ENCODE data around the gene ZBTB20. TPM values are rescaled to one million over a fixed set of nuclear protein-coding genes. Genes with fewer than 3 reads are reported as not detected.
"Not testable (repeated sequence)": the region's sequence is repeated elsewhere in the genome, so short reads cannot be mapped to it uniquely, and the experiment has no call there.

The ZBTB20 gene
- total RNA-seq, 1 donor from 2014 or later: 28.5 TPM

DNA sequence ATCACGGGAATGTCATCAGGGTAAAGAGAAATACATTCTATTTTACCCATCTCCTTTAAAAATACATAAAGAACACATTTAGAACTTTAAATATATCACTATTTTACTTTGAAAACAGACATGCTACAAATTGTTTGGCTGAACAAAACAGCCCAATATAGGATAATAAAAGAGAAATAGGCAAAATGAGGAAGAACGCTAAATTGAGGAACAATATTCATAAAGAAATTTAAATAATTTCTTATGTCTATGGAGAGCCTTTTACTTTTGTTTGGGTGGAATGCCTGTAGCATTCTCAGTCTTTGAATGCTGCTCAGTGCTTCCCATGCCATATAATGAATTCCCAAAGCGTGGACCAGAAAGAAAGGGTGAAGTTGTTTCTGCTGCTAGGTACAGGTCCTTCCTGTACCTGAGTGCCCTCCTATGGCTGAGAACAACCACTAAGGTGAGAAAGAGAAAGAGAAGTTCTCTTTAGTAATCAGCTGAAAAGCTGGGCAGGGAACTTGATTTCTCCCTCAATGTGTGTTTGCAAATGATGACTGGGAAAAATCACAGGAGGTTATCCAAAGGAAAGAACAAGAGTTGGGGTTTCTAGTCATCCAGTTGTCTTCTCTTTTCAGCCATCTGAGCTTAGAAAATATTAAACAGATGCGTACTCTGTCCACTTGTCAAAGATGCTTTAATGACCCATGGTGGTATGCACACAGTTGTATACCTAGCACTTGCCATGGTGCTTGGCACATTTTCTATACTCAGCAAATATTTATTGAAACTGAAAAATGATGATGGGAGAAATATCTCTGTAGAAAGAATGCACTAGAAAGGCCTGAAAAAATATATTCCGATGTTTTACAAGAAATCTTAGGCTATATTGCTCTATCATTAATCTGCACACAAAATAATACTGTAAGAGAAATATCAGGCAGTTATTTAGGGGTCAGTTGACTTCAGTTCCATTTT is 448.7 kb downstream of the ZBTB20 start:
- DNase-seq (ENCODE audit: extremely low read depth, low read depth, low spot score): no peak

DNA sequence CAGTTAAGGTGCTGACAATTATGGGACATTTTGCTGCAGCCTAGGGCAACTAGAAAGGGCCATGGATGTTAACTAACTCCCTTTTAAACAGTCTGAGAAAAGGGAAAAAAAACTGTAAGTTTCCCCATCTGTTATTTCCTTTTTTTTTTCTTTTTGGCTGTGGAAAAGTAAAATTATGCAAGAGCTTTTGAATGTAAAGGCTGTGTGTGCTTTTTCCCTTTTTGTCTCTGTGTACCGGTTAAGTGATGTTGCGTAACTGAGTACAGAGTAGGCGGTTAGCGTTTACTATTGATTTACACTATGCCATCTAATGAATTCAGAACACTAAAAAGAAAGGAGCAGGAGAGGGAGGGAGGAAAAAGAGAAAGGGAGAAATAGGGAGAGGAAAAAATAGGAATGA is 449.7 kb downstream of the ZBTB20 start:
- no peak for DNase-seq (ENCODE audit: extremely low read depth, low read depth, low spot score)

DNA sequence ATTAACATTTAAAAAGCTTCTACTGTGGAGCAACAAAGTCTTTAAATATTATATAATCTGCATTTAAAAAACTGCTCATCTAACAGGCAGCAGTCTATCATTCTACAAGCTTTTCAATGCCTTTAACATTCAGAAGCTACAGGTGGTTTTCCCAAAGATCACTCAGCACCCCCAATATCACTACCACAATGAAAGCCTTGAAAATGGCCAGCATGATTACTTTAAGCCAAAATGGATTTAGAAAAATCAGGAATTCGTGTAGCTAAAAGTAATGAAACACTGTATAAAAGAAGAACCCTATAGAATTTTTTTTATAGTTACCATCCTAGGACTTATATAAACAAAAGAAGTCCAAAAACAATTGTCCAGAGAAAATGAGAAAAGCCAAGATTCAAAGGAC is 452.8 kb downstream of the ZBTB20 start:
- DNase-seq (ENCODE audit: extremely low read depth, low read depth, low spot score): no peak

DNA sequence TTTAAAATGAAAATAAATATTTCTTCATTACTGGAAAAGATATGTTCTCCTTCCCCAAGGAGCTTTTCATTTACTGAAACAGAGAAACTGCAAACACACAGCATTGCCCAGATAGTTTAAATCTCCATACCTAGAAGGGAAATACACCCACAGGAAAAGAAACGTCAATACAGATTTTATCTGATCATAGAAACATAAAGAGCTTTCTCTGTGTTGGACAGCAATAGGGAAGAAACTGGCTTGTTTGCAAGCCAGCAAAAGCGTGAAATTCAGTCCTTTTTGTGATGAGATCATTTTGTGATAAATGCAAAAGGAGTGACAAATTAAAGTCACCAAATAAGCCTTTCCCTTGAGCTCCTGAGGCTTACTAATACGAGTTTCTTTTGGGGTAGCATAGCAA is 455.2 kb downstream of the ZBTB20 start:
- DNase-seq (ENCODE audit: extremely low read depth, low read depth, low spot score): no peak

DNA sequence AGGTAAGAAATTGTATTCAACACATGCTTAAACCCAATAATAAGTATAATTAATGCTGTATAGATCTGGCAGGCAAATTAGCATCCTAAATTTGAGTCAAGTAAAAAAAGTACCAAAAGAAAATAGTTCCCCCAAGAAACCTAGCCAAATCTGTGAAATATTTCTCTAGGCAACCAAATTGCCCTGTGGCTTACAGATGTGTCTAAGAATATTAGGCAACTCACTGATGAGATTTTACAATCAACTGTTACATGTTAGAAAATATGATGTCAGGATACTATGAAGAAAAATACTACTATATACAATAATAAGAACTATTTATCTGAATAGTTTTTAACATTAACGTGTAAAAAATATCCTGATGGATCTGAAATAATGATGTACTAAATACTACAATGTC is 456.2 kb downstream of the ZBTB20 start:
- no peak for DNase-seq (ENCODE audit: extremely low read depth, low read depth, low spot score)

DNA sequence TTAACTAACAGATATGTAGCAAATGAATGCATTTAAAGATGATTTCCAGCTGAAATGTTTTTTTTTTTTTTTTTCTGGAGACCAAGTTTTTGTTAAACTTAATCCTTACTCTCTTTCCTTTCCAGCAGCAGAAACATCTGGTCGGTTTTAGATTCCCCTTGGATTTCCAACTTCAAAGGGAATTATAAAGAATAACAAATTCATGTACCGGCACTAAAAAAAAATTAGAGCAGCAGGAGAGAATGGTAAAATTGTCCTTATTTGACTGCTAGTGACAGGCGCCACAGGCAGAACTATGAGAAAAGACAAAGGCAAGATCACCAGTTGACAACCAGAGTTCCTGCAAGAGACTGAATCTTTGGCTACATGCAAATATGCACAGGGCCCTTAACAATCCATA is 459.9 kb downstream of the ZBTB20 start:
- DNase-seq (ENCODE audit: extremely low read depth, low read depth, low spot score): no peak

DNA sequence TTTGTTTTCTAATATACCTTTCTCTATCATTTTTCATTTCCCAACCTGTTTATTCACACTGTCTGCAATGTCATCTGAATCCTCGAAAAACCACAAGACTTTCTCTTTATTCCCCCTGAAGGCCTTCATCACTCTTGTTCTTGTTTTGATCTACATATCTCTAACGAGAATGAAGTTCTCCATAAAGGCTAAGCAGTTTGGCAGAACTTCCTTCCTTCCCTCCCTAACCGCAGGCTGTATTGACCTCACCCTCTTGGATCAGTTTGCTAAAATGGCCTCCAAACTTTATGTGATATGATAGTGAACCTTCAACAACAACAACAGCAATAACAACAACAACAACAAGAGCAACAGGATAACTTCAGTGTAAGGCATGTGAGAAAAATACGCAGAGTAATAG is 460.5 kb downstream of the ZBTB20 start:
- no peak for DNase-seq (ENCODE audit: extremely low read depth, low read depth, low spot score)

DNA sequence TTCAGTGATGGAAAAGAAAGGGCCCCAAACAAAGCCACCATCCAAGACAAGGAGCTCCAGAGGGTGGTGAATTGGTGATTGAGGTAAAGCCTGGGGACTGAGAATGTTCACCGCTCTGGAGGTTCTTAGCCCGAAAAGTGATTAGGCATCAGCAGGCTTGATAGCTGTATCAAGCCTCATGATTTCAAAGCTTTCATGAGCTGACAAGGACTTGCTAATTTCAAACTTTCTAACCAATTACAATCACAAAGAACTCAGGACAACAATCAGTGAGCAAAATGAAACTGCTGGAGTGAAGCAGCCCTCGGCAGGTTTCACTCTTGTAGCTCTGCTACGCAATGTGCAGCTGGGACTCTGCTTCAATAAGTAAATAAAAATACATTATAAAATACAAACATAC is 461.9 kb downstream of the ZBTB20 start:
- no peak for DNase-seq (ENCODE audit: extremely low read depth, low read depth, low spot score)

DNA sequence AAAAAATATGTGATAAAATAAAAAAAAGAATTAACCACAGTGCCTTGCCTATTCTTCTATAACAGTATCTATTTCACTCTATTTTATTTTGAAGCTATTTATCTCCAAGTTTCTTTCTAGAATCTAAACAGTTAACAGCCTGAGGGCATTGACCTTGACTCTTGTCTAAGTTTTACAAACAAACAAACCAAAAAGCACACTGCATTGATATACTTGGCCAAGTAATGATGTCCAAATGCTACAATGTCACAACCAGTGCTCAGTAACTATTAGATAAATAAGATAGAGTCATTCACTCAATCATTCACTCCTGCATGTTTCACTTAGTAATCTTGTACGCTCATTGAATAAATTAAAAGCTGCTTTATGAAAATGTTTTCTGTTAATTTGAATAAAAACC is 466.8 kb downstream of the ZBTB20 start:
- DNase-seq (ENCODE audit: extremely low read depth, low read depth, low spot score): no peak

DNA sequence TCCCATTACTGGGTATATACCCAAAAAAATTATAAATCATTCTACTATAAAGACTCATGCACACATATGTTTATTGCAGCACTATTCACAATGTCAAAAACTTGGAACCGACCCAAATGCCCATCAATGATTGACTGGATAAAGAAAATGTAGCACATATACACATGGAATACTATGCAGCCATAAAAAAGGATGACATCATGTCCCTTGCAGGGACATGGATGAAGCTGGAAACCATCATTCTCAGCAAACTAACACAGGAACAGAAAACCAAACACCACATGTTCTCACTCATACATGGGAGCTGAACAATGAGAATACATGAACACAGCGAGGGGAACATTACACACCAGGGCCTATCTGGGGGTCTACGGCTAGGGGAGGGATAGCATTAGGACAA is 467.3 kb downstream of the ZBTB20 start:
- DNase-seq (ENCODE audit: extremely low read depth, low read depth, low spot score): not testable (repeated sequence)

DNA sequence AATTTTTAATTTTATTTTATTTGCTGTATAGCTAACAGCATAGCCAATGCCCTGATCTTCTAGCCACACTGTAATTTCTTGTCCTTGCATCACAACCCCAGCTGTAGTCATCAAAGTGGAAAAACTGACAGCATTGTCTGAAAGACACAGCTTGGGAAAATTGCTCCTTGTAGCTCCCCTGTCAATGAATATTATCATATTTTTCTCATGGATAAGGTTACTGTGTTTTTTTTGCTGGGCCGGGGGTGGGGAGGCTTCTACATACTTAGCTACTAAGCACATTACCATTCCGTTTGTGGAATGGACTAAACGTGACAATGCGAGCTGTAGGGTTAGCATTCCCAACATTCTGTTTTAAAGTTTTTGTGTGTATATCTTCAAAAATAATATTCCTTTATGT is 472.0 kb downstream of the ZBTB20 start:
- no peak for DNase-seq (ENCODE audit: extremely low read depth, low read depth, low spot score)

DNA sequence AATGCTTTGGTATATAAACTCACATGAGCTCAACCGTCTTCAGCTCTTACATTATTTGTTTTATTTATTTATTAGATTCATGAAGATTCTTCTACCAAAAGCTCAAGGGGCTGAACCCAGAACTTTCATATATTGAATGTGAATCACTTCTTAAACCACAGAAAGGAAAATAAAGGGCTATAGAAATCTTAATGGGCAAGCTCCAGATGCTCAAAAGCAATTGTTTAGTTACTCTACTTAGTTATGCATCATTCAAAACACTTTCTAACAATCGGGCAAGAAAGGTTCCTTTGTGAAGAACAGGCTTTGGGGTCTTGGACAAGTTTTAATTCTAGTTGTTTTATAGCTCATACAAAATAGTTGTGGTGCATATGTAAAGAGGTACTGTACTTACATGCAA is 473.1 kb downstream of the ZBTB20 start:
- no peak for DNase-seq (ENCODE audit: extremely low read depth, low read depth, low spot score)

DNA sequence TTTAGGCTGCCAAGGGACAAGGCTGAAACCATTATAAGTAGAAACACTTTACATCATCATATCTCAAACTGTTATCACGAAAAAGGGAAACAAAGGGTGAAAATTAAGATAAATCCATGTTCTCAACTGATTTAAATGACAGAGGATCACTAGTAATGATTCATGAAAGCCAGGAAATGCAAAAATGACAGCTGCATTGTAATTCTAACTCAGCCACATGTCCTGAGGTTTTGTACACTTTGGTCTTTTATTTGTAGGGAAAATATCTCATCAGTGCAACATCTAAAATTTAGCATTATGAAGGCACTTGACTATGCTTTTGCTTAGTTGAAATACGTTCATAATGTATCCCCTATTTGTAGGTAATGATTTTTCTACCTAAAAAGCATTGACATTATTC is 473.6 kb downstream of the ZBTB20 start:
- DNase-seq (ENCODE audit: extremely low read depth, low read depth, low spot score): no peak

DNA sequence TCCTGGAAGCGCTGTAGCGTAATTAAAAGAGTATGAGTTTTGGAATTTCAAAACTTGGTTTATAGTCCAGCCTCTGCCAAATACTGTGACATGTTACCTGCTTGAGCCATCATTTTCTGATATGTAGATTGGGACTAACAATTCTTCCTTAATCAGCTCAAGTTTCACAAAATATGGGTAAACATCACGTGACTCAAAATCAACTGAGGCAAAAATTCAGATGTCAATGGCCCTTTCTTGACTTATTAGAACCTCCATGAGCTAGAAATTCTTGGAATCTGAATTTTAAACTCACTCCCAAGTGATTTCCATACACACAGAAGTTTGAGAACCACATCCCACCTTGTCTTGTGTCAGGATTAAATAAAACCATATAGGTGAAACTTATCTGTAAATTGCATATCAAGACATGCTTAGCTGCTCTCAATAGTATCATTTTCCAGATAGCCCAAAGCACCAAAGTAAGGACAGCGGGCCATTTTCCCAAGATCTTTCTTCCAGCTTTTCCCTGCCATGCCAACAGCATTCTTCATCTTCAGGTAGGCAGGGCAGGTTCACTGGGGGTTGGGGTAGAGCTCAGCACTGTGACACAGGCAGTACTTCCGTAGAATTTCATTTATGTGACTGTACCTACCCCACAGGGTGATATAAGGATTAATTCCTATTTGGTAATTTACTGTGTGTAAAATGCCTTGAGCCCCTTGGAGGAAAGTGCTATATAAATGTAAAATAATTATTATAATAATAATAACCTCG is 474.2 kb downstream of the ZBTB20 start:
- DNase-seq (ENCODE audit: extremely low read depth, low read depth, low spot score): no peak

DNA sequence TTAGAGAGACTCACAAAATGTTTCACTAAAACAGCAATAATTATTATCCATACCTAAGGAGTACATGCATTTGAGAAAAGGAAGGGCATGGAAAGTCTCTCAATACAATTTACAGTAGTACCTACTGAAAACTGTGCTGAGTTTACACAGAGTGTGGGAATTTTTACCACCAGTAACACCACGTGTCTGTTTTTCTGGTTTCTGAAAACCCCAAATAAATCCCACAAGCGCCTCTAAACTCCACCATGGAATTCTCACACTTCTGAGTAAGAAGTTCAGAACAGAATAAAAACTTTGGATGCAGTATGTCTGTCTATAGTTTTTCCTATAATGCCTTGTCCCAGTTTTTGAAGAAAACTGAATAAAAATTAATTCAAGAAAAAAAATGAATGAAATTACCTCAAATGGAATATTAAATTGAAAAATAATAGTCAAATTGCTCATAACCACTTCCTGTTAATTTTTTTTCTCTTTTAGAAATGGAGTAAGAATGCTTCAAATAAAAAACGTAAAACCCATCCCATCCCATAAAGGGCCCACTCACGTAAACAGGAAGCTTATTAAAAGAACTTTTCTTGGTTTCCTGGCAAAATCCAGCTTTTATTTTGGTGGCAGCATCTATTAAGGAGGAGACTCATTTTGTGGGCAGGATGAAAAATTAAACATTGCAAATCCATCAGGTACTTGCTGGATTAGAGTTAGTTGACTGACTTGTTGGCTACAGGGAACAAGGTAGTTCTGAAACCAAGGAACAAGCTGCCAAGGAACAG is 475.2 kb downstream of the ZBTB20 start:
- no peak for DNase-seq (ENCODE audit: extremely low read depth, low read depth, low spot score)

DNA sequence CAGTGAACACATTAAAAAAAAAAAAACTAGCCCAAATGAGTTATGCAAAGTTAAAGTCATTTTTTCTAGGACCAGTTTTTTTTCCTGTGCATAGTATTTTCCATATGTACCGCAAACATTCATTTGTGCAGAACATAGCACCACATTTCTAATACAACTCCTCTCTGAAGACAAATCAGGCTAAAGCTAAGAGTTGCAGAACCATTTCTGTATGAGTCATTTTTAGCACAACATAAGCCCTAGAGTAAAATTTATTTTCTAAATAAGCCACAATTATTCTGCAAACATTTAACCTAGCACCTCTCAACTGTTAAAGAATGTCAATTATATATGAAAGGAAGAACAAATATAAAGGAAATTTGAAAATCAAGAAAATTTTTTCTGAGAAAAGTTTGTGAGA is 477.5 kb downstream of the ZBTB20 start:
- no peak for DNase-seq (ENCODE audit: extremely low read depth, low read depth, low spot score)

DNA sequence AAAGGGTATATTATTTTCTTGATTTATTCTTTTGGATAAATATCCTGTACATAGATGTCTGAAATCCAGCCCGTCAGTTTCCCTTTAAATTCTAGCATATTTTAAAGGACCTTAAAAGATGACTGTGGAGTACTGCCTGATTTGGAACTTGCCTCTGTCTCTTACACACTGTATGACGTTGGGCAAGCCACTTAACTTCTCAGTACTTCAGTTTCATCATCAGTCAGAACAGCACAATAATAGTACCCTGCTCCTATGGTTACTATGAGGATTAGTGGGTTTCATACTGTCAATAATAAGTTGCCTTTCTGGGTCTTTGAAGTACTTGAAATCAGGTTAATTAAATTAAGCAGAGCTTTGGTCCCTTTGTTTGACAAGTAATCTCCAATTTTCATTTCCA is 479.0 kb downstream of the ZBTB20 start:
- no peak for DNase-seq (ENCODE audit: extremely low read depth, low read depth, low spot score)

DNA sequence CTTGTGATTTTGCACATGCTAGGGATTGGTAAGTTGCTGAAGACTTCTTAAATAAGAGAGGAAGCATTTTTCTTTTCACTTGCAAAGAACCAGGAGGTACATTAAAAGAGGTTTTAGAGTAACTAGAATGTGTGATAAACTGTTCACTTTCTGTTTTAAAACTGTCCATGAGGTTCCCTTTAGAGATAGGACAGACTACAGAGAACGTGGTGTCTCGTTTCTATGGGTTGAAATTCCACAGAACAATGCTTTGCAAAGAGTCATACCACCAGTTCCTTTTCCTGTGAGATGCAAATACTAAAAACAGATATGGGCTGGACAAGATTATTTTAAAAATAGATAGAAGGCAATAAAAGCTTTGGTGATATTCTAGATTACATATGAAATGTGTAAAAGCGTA is 480.5 kb downstream of the ZBTB20 start:
- peak; percentile 16 for DNase-seq (ENCODE audit: extremely low read depth, low read depth, low spot score)

DNA sequence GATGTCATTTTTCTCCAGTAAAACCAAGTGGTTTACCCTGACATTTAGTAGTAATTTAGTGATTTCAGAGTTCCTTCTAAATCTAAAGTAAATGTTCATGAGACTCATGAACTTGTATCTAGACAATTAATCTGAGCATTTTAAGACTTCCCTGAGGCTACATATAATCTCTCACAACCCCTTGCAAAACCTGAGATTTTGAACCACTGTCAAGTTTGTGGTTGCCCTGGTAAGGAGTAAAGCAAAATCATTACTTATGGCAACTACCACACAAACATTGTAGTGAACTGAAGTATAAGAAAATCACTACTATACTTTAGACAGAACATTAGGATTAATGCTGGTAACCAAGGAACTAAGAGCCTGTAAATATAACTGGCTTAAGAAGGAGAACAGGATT is 483.1 kb downstream of the ZBTB20 start:
- DNase-seq (ENCODE audit: extremely low read depth, low read depth, low spot score): no peak

DNA sequence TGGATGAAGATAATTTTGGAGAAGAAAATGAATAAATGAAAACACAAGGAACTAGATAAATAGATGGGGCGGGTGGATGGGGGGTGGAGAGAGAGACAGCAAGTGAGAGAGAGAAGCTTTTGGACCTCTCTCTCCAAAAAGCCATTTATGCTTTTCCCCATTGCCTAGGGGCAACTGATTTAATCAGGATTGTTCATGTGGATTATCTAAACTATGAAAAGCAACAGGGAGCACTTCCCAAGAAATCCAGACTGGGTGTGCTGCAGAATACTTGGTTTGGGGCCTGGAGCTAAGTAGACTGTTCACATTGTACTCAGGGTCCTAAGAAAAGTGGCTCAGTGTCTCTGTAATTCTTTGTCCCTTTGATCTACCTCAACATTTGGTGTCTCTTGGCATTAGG is 486.3 kb downstream of the ZBTB20 start:
- no peak for DNase-seq (ENCODE audit: extremely low read depth, low read depth, low spot score)

DNA sequence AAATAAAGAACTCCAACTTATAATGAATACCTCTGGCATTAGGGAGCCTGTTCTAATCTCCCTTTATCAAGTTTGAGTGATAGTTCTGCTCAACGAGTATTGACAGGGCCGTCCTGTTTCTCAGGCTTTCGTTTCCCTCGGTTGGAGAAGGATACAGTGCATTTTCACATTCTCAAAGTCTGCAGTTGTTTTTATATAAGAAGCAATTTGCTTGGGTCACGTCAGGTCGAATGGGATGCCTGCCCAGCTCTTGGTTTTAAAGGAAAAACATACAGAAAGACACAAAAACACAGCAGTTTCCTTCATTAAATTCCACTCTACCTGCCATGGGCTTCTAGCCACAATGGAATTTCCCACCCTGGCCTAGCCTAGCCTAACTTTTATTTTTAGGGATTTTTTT is 487.0 kb downstream of the ZBTB20 start:
- DNase-seq (ENCODE audit: extremely low read depth, low read depth, low spot score): no peak

All from glomerular endothelial cell (primary cell).